GM20431 (cell line): ENCODE measurements around the gene C9orf50.

Experiments used
- in situ Hi-C: fragments of 300-500 bp; cut with MseI, MboI; formaldehyde crosslinking; loops from one replicate; pipeline ENCODE4 v1.15.0; 2020; ENCODE audit warnings: low sequenced_read_pairs; ENCODE audit not compliant: unreplicated experiment

C9orf50 gene

GRCh38 chr9:129613520-129614175, 7.3 kb downstream of the C9orf50 start:
- in situ Hi-C loops: loop anchor here (10.0 kb wide), 1 partner anchor 479 kb away; no protein-coding TSS in a partner anchor

GRCh38 chr9:129612815-129613519, 7.9 kb downstream of the C9orf50 start:
- in situ Hi-C loops: loop anchor here (10.0 kb wide), 1 partner anchor 478 kb away; no protein-coding TSS in a partner anchor

- in situ Hi-C loops: loop anchor here (10.0 kb wide), 1 partner anchor 477 kb away; no protein-coding TSS in a partner anchor
Observed at GRCh38 chr9:129612123-129612522, 8.8 kb downstream of the C9orf50 start.

GRCh38 chr9:129611307-129611800, 9.5 kb downstream of the C9orf50 start:
- in situ Hi-C loops: loop anchor here (10.0 kb wide), 1 partner anchor 477 kb away; no protein-coding TSS in a partner anchor

- in situ Hi-C loops: loop anchor here (10.0 kb wide), 1 partner anchor 476 kb away; no protein-coding TSS in a partner anchor
Observed at GRCh38 chr9:129610473-129611306, 10.2 kb downstream of the C9orf50 start.

- in situ Hi-C loops: loop anchor here (10.0 kb wide), 1 partner anchor 475 kb away; no protein-coding TSS in a partner anchor
Observed at GRCh38 chr9:129610213-129610472, 10.8 kb downstream of the C9orf50 start.

- in situ Hi-C loops: loop anchor here (10.0 kb wide), 1 partner anchor 475 kb away; no protein-coding TSS in a partner anchor
Observed at GRCh38 chr9:129609486-129610212, 11.3 kb downstream of the C9orf50 start.

GRCh38 chr9:129608561-129609481, 12.1 kb downstream of the C9orf50 start:
- in situ Hi-C loops: no loop called here

- in situ Hi-C loops: no loop called here
Observed at GRCh38 chr9:129607027-129607387, 13.9 kb downstream of the C9orf50 start.

- in situ Hi-C loops: no loop called here
Observed at GRCh38 chr9:129606161-129607026, 14.5 kb downstream of the C9orf50 start.

- in situ Hi-C loops: no loop called here
Observed at GRCh38 chr9:129604766-129605163, 16.1 kb downstream of the C9orf50 start.

- in situ Hi-C loops: no loop called here
Observed at GRCh38 chr9:129604056-129604765, 16.7 kb downstream of the C9orf50 start.

- in situ Hi-C loops: no loop called here
Observed at GRCh38 chr9:129602598-129603415, 18.1 kb downstream of the C9orf50 start.

- in situ Hi-C loops: no loop called here
Observed at GRCh38 chr9:129601082-129601674, 19.7 kb downstream of the C9orf50 start.

- in situ Hi-C loops: no loop called here
Observed at GRCh38 chr9:129598089-129598596, 22.8 kb downstream of the C9orf50 start.
